Measurements from ENCODE around the gene MUC20. TPM values are rescaled to one million over a fixed set of nuclear protein-coding genes. Genes with fewer than 3 reads are reported as not detected.

Gene MUC20
- total RNA-seq, 6 experiments from 2014 or later, result 1.9 to 40.7 (median 22.6) TPM

- Histone ChIP-seq H3K9me3 (no peaks in the 10 kb centered on the region), H3K4me3 (no peak overlapping the region), H3K36me3 (no peaks in the 10 kb centered on the region), H3K27ac (no peak overlapping the region), H3K4me1 (no peaks in the 10 kb centered on the region), H3K27me3 (no peaks in the 10 kb centered on the region)
- TF ChIP-seq CTCF (IDR thresholded peaks at IDR 0.05) (no peak), POLR2A (IDR thresholded peaks at IDR 0.05) (no peak)
- intact Hi-C loops (cut with DNase I), result loop anchor here in 1 of 2 donors (10.0 kb wide), 1 partner anchor 73 kb away; no protein-coding TSS in a partner anchor
- ATAC-seq (no peak), DNase-seq (no peak)
- WGBS (ENCODE audit: insufficient coverage, low coverage, low lambda C conversion rate, missing lambda C conversion rate), result 24% methylated on average over 4 of the region's 36 CpGs
These were observed 41.4 kb downstream of the MUC20 start for GRCh38 chr3:195762249-195762585.

DNA sequence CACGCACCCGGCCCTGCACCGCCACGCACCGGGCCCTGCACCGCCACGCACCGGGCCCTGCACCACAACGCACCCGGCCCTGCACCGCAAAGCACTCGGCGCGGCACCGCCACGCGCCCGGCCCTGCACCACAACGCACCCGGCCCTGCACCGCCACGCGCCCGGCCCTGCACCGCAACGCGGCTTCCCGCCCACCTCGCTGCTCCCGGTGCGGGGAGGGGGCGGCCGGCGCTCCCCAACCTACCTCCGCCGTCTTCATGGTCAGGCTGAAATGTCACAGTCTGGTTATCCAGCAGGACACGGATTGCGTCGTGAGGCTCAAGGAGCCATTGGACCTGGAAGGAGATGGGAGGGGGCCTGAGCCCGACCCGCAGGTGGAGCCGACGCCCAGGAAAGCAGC, 41.8 kb downstream of the MUC20 start:
- DNase-seq, result peak in 1 of 3 donors; percentile 52
- no peaks in the 10 kb centered on the region for H3K36me3 ChIP-seq
- WGBS (ENCODE audit: insufficient coverage, low coverage, low lambda C conversion rate, missing lambda C conversion rate), result no CpG with 5 or more reads among the region's 43 CpGs
- no peak overlapping the region for H3K4me3 ChIP-seq
- no peak for ATAC-seq
- no peaks in the 10 kb centered on the region for H3K4me1 ChIP-seq
- no peaks in the 10 kb centered on the region for H3K27me3 ChIP-seq
- intact Hi-C loops (cut with DNase I), result loop anchor here in 1 of 2 donors (10.0 kb wide), 1 partner anchor 72 kb away; no protein-coding TSS in a partner anchor
- no peak for TF ChIP-seq CTCF (IDR thresholded peaks at IDR 0.05)
- no peak for TF ChIP-seq POLR2A (IDR thresholded peaks at IDR 0.05)
- no peak overlapping the region for H3K27ac ChIP-seq
- no peaks in the 10 kb centered on the region for H3K9me3 ChIP-seq

DNA sequence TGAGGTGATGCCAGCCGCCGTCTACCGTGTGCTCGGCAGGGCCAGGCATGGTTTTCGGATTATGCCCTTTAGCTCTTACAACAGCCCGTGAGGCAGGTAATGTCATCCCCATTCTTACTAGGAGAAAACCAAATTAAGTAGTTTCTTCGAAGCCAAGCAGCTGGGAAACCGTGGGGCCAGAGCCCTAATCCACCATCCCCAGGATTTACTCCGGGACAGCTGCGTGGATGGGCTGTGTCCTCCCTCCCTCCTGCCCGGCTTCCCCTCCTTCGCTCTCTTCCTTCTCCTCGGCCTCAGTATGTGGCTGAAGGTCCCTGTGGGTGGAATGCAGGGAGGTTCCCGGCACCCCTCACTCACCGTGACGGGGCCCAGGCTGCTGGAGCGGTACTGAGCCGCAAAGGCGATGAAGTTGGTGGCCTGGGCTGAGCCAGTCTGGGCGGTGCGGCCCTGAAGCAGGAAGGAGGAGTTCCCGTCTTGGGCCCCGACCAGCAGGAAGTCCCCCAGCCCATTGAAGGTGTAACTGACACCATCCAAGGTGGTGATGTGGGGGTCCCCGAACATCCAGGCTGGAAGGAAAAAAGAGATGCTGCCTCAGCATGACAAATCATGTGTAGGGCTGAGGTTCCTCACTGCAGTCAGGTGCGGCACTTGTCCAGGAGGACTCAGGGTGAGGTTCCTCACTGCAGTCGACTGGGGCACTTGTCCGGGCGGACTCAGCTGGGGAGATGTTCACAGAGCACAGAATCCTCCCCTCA, 42.5 kb downstream of the MUC20 start:
- TF ChIP-seq CTCF (IDR thresholded peaks at IDR 0.05) (no peak), POLR2A (IDR thresholded peaks at IDR 0.05) (no peak)
- 34% methylated on average over 7 of the region's 28 CpGs for WGBS (ENCODE audit: insufficient coverage, low coverage, low lambda C conversion rate, missing lambda C conversion rate)
- Histone ChIP-seq H3K27ac (no peak overlapping the region), H3K4me1 (no peaks in the 10 kb centered on the region), H3K27me3 (no peaks in the 10 kb centered on the region), H3K36me3 (no peaks in the 10 kb centered on the region), H3K4me3 (no peak overlapping the region), H3K9me3 (no peaks in the 10 kb centered on the region)
- ATAC-seq, result no peak
- DNase-seq, result peak in 1 of 3 donors; percentile 48
- intact Hi-C loops (cut with DNase I), result loop anchor here in 1 of 2 donors (10.0 kb wide), 1 partner anchor 72 kb away; no protein-coding TSS in a partner anchor

DNA sequence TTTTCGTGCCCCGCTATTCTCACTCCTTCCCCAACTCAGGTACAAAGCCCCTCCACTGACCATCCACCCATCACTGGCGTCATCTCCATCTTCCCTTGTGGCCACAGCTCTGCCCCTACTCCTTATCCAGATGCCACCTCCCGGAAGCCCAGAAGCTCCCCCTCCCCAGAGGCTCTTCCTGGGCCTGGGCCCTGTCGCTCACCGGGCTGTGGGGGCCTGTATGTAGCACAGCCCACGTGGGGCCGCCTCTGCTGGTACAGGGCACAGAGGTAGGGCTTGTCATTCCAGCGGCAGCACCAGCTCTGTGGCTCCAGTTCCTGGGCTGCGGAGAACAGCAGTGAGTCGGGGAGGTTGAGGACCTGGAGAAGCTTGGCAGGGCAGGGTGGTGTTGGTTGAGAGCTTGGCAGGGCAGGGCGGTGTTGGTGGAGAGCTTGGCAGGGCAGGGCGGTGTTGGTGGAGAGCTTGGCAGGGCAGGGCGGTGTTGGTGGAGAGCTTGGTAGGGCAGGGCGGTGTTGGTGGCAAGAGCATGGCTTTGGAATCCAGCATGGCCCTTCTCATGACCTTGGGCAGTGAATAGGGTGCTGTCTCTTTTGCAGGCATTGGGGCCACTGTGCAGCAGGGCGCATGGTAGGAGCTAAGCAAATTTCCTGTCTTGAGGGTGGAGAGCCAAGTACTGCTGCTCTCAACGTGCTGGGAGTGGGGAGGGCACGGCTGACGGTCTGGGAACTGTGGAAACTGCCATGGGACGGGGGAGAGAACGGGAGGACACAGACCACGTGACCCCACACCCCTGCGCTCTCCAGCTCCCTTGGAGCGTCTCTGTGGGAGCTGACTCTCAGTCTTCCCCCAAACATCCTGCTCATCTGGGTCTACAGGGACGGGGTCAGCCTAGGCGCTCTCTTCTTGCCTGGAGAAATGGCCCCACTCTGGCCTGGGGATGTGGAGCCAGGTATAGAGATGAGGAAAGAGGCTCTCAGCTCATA, 43.4 kb downstream of the MUC20 start:
- no peak for TF ChIP-seq CTCF (IDR thresholded peaks at IDR 0.05)
- Histone ChIP-seq H3K36me3 (no peaks in the 10 kb centered on the region), H3K4me3 (no peak overlapping the region), H3K4me1 (no peaks in the 10 kb centered on the region), H3K27ac (no peak overlapping the region), H3K27me3 (no peaks in the 10 kb centered on the region), H3K9me3 (no peaks in the 10 kb centered on the region)
- intact Hi-C loops (cut with DNase I), result loop anchor here in 1 of 2 donors (10.0 kb wide), 1 partner anchor 71 kb away; no protein-coding TSS in a partner anchor
- peak in 1 of 3 donors; percentile 39 for DNase-seq
- peak in 1 of 4 donors; percentile 16 for ATAC-seq
- WGBS (ENCODE audit: insufficient coverage, low coverage, low lambda C conversion rate, missing lambda C conversion rate), result 63% methylated on average over 15 of the region's 26 CpGs

All from right lobe of liver (tissue), 6 donors.